ENCODE data around the gene WFIKKN2.

DNA sequence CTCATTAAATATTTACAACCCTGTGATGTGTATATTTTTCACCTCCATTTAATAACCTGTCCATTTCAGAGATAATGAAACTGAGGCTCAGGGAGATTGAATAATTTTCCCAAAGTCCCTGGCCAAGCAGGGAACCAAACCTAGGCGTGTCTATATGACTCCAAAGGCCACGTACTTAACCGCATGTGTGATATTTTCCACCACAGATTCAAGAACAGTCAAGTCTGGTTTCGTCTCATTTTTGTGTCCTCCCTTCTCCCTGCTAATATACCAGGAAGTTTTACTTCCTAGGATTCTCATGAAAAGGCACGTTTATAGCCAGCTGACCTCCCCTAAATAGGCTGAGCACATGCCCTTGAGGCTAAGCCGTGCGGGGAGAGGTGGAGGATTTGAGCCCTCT is 15.3 kb downstream of the WFIKKN2 start:
- TF ChIP-seq CTCF (IDR thresholded peaks at IDR 0.05; ENCODE audit: insufficient read depth, low read depth, low read length) (no peak), EZH2 (IDR thresholded peaks at IDR 0.05; ENCODE audit: insufficient read depth, low read length) (no peak)
